Spleen (tissue), 7 donors: ENCODE data around the gene LRPPRC.

Experiments used
- POLR2A ChIP-seq, 3 donors: fragments of 450-650 bp; IDR thresholded peaks; one replicate each; pipeline ENCODE4 v1.5.1; 2017; ENCODE audit warnings: antibody characterized with exemption in 3 of 3, mild to moderate bottlenecking in 1 of 3
- POLR2AphosphoS5 ChIP-seq, 3 donors: sonication (generic); formaldehyde crosslinking; IDR thresholded peaks; one replicate each; pipeline ENCODE4 v1.5.1; 2017; ENCODE audit warnings: antibody characterized with exemption in 3 of 3
- TF ChIP-seq, protein P1 (sequence below), 11 experiments: fragments of 200-600 bp in 7 of 11; fragments of 450-650 bp in 4 of 11; sonication (generic) in 4 of 11; IDR thresholded peaks in 8 of 11; conservative IDR thresholded peaks in 3 of 11; 1 replicate in 7 of 11; 2 replicates in 4 of 11; pipeline versions ENCODE4 v1.4.0 to v1.8.0; 2016 to 2021; ENCODE audit warnings: antibody characterized with exemption in 11 of 11, inconsistent platforms in 4 of 11, mild to moderate bottlenecking in 1 of 11
- donor health status: DM: no; HTN: no; CAD: no; lungs with moderate emphysema.
- donor health status: DM: no; HTN: no; CAD: no.
- donor health status: DM: no; HTN: no; CAD: no.

GRCh38 chr2:43837033-43837432, 158.8 kb downstream of the LRPPRC start:
- TF ChIP-seq POLR2A (IDR thresholded peaks at IDR 0.05) (no peak), POLR2AphosphoS5 (IDR thresholded peaks at IDR 0.05) (no peak)
- TF ChIP-seq, protein P1, sequence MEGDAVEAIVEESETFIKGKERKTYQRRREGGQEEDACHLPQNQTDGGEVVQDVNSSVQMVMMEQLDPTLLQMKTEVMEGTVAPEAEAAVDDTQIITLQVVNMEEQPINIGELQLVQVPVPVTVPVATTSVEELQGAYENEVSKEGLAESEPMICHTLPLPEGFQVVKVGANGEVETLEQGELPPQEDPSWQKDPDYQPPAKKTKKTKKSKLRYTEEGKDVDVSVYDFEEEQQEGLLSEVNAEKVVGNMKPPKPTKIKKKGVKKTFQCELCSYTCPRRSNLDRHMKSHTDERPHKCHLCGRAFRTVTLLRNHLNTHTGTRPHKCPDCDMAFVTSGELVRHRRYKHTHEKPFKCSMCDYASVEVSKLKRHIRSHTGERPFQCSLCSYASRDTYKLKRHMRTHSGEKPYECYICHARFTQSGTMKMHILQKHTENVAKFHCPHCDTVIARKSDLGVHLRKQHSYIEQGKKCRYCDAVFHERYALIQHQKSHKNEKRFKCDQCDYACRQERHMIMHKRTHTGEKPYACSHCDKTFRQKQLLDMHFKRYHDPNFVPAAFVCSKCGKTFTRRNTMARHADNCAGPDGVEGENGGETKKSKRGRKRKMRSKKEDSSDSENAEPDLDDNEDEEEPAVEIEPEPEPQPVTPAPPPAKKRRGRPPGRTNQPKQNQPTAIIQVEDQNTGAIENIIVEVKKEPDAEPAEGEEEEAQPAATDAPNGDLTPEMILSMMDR (IDR thresholded peaks at IDR 0.05 in 8 of 11, conservative IDR thresholded peaks at IDR 0.05 in 3 of 11) = no peak
